NCI-H1694 (cell line): ENCODE data around the gene WNT7B.
A peak's percentile ranks its signal among the peaks of the same experiment; 100 is the strongest.

Experiments
- DNase-seq: peaks from one replicate; lab custom pipeline; 2025; lab: John Stamatoyannopoulos, UW

Gene WNT7B

GRCh38 chr22:45888221-45889092 is 88.5 kb downstream of the WNT7B start:
- DNase-seq: no peak

- no peak for DNase-seq
These were observed 89.5 kb downstream of the WNT7B start for GRCh38 chr22:45887202-45888131.

GRCh38 chr22:45886540-45886939 is 90.4 kb downstream of the WNT7B start:
- no peak for DNase-seq

GRCh38 chr22:45885941-45886395 is 91.0 kb downstream of the WNT7B start:
- no peak for DNase-seq

GRCh38 chr22:45885171-45885840 is 91.7 kb downstream of the WNT7B start:
- no peak for DNase-seq

- no peak for DNase-seq
These were observed 92.5 kb downstream of the WNT7B start for GRCh38 chr22:45884201-45885062.

GRCh38 chr22:45883811-45884170 is 93.2 kb downstream of the WNT7B start:
- no peak for DNase-seq

GRCh38 chr22:45882881-45883810 is 93.8 kb downstream of the WNT7B start:
- no peak for DNase-seq

- DNase-seq: no peak
These were observed 95.5 kb downstream of the WNT7B start for GRCh38 chr22:45881524-45881875.

- DNase-seq: no peak
These were observed 96.0 kb downstream of the WNT7B start for GRCh38 chr22:45880716-45881523.

- no peak for DNase-seq
These were observed 96.8 kb downstream of the WNT7B start for GRCh38 chr22:45880091-45880715.

GRCh38 chr22:45879552-45879949 is 97.4 kb downstream of the WNT7B start:
- DNase-seq: no peak

GRCh38 chr22:45878901-45879551 is 97.9 kb downstream of the WNT7B start:
- DNase-seq: no peak

GRCh38 chr22:45878051-45878781 is 98.7 kb downstream of the WNT7B start:
- peak; percentile 87 for DNase-seq

- no peak for DNase-seq
These were observed 99.3 kb downstream of the WNT7B start for GRCh38 chr22:45877651-45878050.

- no peak for DNase-seq
These were observed 100.0 kb downstream of the WNT7B start for GRCh38 chr22:45877036-45877380.

GRCh38 chr22:45876136-45877035 is 100.6 kb downstream of the WNT7B start:
- DNase-seq: peak; percentile 19
